Measurements from ENCODE around the gene BMP8A. TPM values are rescaled to one million over a fixed set of nuclear protein-coding genes. Genes with fewer than 3 reads are reported as not detected.

Gene BMP8A
- total and polyA plus RNA-seq, 2 of the 8 experiments (the other 6 are each of a cell fraction or from before 2014, with no cell fraction given), result 0.38 to 0.43 TPM

GRCh38 chr1:39505289-39505688 is 13.9 kb downstream of the BMP8A start:
- Histone ChIP-seq H3K27ac (ENCODE audit: low read depth, low read length) (no peak overlapping the region), H3K14ac (ENCODE audit: insufficient read length) (no peak overlapping the region), H2BK12ac (ENCODE audit: low read depth, low read length) (no peak overlapping the region), H3K79me2 (ENCODE audit: control insufficient read depth in 1 of 2, insufficient read depth in 2 of 2, low read length in 2 of 2) (no peaks in the 10 kb centered on the region), H3K18ac (ENCODE audit: extremely low read depth, low read length) (no peak overlapping the region), H3K4me3 (ENCODE audit: extremely low read depth in 1 of 4, insufficient read depth in 2 of 4, low read depth in 3 of 4, low read length in 4 of 4) (no peak overlapping the region), H2AK5ac (ENCODE audit: low read depth, low read length) (no peak overlapping the region), H3K4ac (replicated peaks; ENCODE audit: insufficient read length, low read depth, low read length) (no peak overlapping the region), H2BK120ac (replicated peaks; ENCODE audit: low read depth, low read length) (no peak overlapping the region), H3K23ac (ENCODE audit: insufficient read length) (no peak overlapping the region), H4K91ac (replicated peaks; ENCODE audit: insufficient read length, low read length) (no peak overlapping the region), H3K4me1 (replicated peaks in 1 of 4; ENCODE audit: control insufficient read depth in 3 of 4, insufficient read depth in 4 of 4, low read length in 3 of 4) (no peaks in the 10 kb centered on the region; a peak in 1 of 7 replicates), H2BK15ac (ENCODE audit: low read length) (no peak overlapping the region), H4K20me1 (replicated peaks in 1 of 2; ENCODE audit: control insufficient read depth in 1 of 2, insufficient read depth in 2 of 2, low read length in 2 of 2) (no peaks in the 10 kb centered on the region), H3K56ac (replicated peaks; ENCODE audit: insufficient read length, low read depth, low read length) (no peak overlapping the region), H3K4me2 (ENCODE audit: insufficient read depth in 1 of 2, low read depth in 2 of 2, low read length in 2 of 2) (no peak overlapping the region), H3K36me3 (ENCODE audit: control insufficient read depth in 2 of 4, insufficient read depth in 4 of 4, low read length in 3 of 4) (no peaks in the 10 kb centered on the region), H3K9ac (replicated peaks in 1 of 4; ENCODE audit: extremely low read depth in 1 of 4, low read depth in 3 of 4, low read length in 3 of 4) (no peak overlapping the region), H2BK5ac (ENCODE audit: low read depth, low read length) (no peak overlapping the region), H4K5ac (ENCODE audit: insufficient read length, low read depth, low read length) (no peak overlapping the region), H3K27me3 (replicated peaks in 1 of 4; ENCODE audit: control insufficient read depth in 3 of 4, extremely low read depth in 1 of 4, insufficient read depth in 3 of 4, low read length in 3 of 4) (no peaks in the 10 kb centered on the region; a peak in 1 of 7 replicates), H3K23me2 (ENCODE audit: low read depth, low read length) (no peaks in the 10 kb centered on the region), H4K8ac (ENCODE audit: extremely low read depth, insufficient read depth, low read length) (no peak overlapping the region), H3K9me3 (ENCODE audit: insufficient read depth in 2 of 2, low read depth in 1 of 2, low read length in 1 of 2) (peaks cover 0 to 2% of the 10 kb centered on the region in 2 experiments; a peak in 1 of 4 replicates), H3K79me1 (ENCODE audit: low read depth, low read length) (no peaks in the 10 kb centered on the region), H2AFZ (ENCODE audit: low read length) (no peak overlapping the region), H2BK20ac (ENCODE audit: low read length) (no peak overlapping the region)
- no peak for FAIRE-seq
- DNase-seq (ENCODE audit: low read depth in 1 of 2, low spot score in 2 of 2), result no peak
- ChIA-PET POLR2A (ENCODE audit: partially characterized antibody) (no interaction called here), CTCF (ENCODE audit: partially characterized antibody) (no interaction called here)
- TF ChIP-seq CEBPB (IDR thresholded peaks at IDR 0.05; ENCODE audit: low read depth, low read length) (no peak), SIX5 (IDR thresholded peaks at IDR 0.05; ENCODE audit: low read depth, low read length) (no peak), RFX5 (IDR thresholded peaks at IDR 0.05; ENCODE audit: borderline replicate concordance, low read depth, low read length) (no peak), NANOG (IDR thresholded peaks at IDR 0.05; ENCODE audit: insufficient read depth, low read depth, low read length, poor library complexity, severe bottlenecking) (no peak), CTBP2 (IDR thresholded peaks at IDR 0.05; ENCODE audit: borderline replicate concordance, insufficient read depth, insufficient read length, low read length) (no peak), EZH2 (IDR thresholded peaks at IDR 0.05; ENCODE audit: low read depth, low read length, severe bottlenecking) (no peak), CREB1 (IDR thresholded peaks at IDR 0.05) (no peak), TEAD4 (IDR thresholded peaks at IDR 0.05; ENCODE audit: low read depth, low read length) (no peak), JUND (IDR thresholded peaks at IDR 0.05; ENCODE audit: low read length) (no peak), RXRA (IDR thresholded peaks at IDR 0.05; ENCODE audit: insufficient read depth, low read depth, low read length) (no peak), EGR1 (IDR thresholded peaks at IDR 0.05; ENCODE audit: borderline replicate concordance, low read depth, low read length) (no peak), BCL11A (IDR thresholded peaks at IDR 0.05; ENCODE audit: low read depth in 2 of 2, low read length in 2 of 2) (no peak), USF2 (IDR thresholded peaks at IDR 0.05; ENCODE audit: low read length) (no peak), EP300 (IDR thresholded peaks at IDR 0.05; ENCODE audit: borderline replicate concordance in 1 of 2, low read depth in 2 of 2, low read length in 2 of 2) (no peak)

All from H1 (cell line).